Esophagus squamous epithelium (tissue), 5 donors: Measurements from ENCODE around the gene CLEC9A. TPM values are rescaled to one million over a fixed set of nuclear protein-coding genes. Genes with fewer than 3 reads are reported as not detected.

Experiments used
- DNase-seq: peaks from one replicate; lab custom pipeline; 2025; lab: John Stamatoyannopoulos, UW
- H3K27ac ChIP-seq, 4 donors: fragments of 200-600 bp; sonication (generic); one replicate each; pipeline ENCODE4 v1.5.1; 2016 to 2019; ENCODE audit warnings: mild to moderate bottlenecking in 1 of 4
- H3K27me3 ChIP-seq, 4 donors: fragments of 200-600 bp; sonication (generic); 1 replicate in 3 of 4; 2 replicates in 1 of 4; pipeline versions ENCODE4 v1.5.1 to v1.6.0; 2017 to 2021; ENCODE audit warnings: antibody characterized with exemption in 1 of 4
- H3K36me3 ChIP-seq, 3 donors: fragments of 200-600 bp; sonication (generic); one replicate each; pipeline ENCODE4 v1.5.1; 2016 to 2019
- H3K4me1 ChIP-seq, 3 donors: fragments of 200-600 bp; sonication (generic); one replicate each; pipeline ENCODE4 v1.5.1; 2017 to 2019
- H3K4me3 ChIP-seq, 4 donors: fragments of 200-600 bp; sonication (generic); 1 replicate in 3 of 4; 2 replicates in 1 of 4; pipeline ENCODE4 v1.5.1; 2016 to 2019; ENCODE audit warnings: mild to moderate bottlenecking in 2 of 4, moderate library complexity in 1 of 4
- H3K9me3 ChIP-seq, 3 donors: fragments of 200-600 bp; sonication (generic); one replicate each; pipeline ENCODE4 v1.5.1; 2016 to 2019
- POLR2A ChIP-seq, 4 donors: fragments of 450-650 bp; IDR thresholded peaks; one replicate each; pipeline ENCODE4 v1.6.1; 2017; ENCODE audit warnings: antibody characterized with exemption in 4 of 4, mild to moderate bottlenecking in 4 of 4, moderate library complexity in 3 of 4
- WGBS, 2 donors: methylation state at CpG; one replicate each; pipeline ENCODE4 v1.1.5; 2018; 5-methylcytosine and 5-hydroxymethylcytosine counted together
- intact Hi-C: fragments of 100-400 bp; cut with DNase I; formaldehyde crosslinking; loops from one replicate; pipeline ENCODE4 v1.15.0; 2022
- total RNA-seq, 4 donors: library from RNA; depleted of rRNA; stranded (reverse); fragments of >200 nt; gene quantifications; one replicate each; pipeline ENCODE4 v1.1.0, GENCODE V29; 2016
- TF ChIP-seq, protein P1 (sequence below), 6 experiments: fragments of 450-650 bp in 4 of 6; fragments of 200-600 bp in 2 of 6; sonication (generic) in 2 of 6; IDR thresholded peaks; one replicate each; pipeline ENCODE4 v1.5.1; 2016 to 2019; ENCODE audit warnings: antibody characterized with exemption in 6 of 6, mild to moderate bottlenecking in 4 of 6, moderate library complexity in 4 of 6
- donor health status: DM: yes; HTN: yes; CAD: no.

The CLEC9A gene
- total RNA-seq, 4 donors from 2014 or later, result not detected

DNA sequence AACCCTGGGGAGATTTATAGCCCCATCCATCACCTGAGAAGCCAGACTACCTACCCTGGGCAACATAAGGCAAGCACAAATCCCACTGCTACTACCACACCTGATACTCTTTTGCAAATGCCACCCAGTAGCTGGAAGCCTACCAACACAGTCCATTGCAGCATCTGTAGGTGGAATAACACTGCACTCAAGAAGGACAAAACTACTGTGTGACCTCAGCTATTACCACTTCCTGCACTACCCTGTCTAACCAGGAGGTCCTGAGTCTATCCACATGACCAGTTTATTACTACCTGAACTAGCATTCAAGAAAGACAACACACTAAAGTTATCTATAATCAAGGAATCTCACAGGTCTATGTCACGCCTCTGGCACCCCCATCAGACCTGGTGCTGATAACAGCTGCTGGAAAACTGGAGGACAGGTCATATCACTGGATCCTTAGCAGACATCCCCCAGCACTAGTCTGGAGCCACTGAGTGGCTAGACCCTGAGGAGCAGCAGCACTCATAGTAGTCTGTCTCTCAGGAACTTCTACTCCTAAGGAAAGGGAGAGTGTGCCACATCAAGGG is 71.3 kb downstream of the CLEC9A start:
- H3K27ac ChIP-seq, result peak overlapping the region in 3 of 4 donors; percentile 45 to 64 (median 48)
- intact Hi-C loops, result no loop called here
- no peak for DNase-seq
- no peaks in the 10 kb centered on the region for H3K27me3 ChIP-seq
- no peak for TF ChIP-seq POLR2A (IDR thresholded peaks at IDR 0.05)
- TF ChIP-seq, protein P1, sequence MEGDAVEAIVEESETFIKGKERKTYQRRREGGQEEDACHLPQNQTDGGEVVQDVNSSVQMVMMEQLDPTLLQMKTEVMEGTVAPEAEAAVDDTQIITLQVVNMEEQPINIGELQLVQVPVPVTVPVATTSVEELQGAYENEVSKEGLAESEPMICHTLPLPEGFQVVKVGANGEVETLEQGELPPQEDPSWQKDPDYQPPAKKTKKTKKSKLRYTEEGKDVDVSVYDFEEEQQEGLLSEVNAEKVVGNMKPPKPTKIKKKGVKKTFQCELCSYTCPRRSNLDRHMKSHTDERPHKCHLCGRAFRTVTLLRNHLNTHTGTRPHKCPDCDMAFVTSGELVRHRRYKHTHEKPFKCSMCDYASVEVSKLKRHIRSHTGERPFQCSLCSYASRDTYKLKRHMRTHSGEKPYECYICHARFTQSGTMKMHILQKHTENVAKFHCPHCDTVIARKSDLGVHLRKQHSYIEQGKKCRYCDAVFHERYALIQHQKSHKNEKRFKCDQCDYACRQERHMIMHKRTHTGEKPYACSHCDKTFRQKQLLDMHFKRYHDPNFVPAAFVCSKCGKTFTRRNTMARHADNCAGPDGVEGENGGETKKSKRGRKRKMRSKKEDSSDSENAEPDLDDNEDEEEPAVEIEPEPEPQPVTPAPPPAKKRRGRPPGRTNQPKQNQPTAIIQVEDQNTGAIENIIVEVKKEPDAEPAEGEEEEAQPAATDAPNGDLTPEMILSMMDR (IDR thresholded peaks at IDR 0.05), result no peak
- peaks cover 0 to 35% (median 12%) of the 10 kb centered on the region in 3 donors for H3K4me1 ChIP-seq
- no peaks in the 10 kb centered on the region for H3K9me3 ChIP-seq
- no peaks in the 10 kb centered on the region for H3K36me3 ChIP-seq
- no peak overlapping the region for H3K4me3 ChIP-seq
- 100% methylated on average over 1 of the region's 1 CpG for WGBS, 2 donors

DNA sequence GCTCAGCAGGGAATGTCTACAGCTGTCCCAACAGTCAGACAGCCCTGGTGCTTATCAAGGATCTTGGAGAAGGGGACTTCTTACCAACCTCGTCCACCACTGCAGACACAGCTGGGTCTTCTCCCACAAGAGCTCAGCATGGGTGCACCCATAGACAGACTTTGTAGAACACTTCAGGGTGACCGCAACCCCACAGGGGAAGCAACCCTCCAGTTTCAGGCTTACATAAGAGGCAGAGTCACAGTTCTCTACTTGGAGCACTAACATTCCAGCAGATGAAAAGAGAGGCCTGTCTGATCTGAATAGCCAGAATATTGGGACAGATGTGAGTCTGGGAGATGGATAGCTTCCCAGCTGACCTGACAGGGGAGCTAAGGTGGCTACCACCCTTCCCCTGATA is 71.8 kb downstream of the CLEC9A start:
- Histone ChIP-seq H3K4me3 (no peak overlapping the region), H3K36me3 (no peaks in the 10 kb centered on the region), H3K27ac (no peak overlapping the region), H3K27me3 (no peaks in the 10 kb centered on the region), H3K9me3 (no peaks in the 10 kb centered on the region), H3K4me1 (peaks cover 0 to 35% (median 12%) of the 10 kb centered on the region in 3 donors)
- intact Hi-C loops, result no loop called here
- no peak for DNase-seq
- 83% methylated on average over 1 of the region's 2 CpGs; no CpG with 5 or more reads in 1 of the 2 donors for WGBS, 2 donors
- TF ChIP-seq, protein P1 (IDR thresholded peaks at IDR 0.05), result no peak
- no peak for TF ChIP-seq POLR2A (IDR thresholded peaks at IDR 0.05)

DNA sequence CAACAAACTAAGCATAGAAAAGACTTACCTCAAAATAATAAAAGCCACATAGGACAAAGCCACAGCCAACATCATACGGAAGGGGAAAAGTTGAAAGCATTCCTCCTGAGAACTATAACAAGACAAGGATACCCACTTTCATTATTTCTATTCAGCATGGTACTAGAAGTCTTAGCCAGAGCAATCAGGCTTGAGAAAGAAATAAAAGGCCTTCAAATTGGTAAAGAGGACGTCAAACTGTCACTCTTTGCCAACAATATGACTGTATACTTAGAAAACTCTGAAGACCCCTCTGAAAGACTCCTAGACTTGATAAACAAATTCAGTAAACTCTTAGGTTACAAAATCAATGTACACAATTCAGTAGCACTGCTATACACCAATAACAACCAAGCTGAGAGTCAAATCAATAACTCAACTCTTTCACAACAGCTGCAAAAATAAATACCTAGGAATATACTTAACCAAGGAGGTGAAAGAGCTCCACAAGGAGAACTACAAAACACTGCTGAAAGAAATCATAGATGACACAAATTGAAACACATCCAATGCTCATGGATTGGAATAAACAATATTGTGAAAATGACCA is 79.9 kb downstream of the CLEC9A start:
- H3K4me3 ChIP-seq, result no peak overlapping the region
- H3K27ac ChIP-seq, result no peak overlapping the region
- no peaks in the 10 kb centered on the region for H3K36me3 ChIP-seq
- no peaks in the 10 kb centered on the region for H3K27me3 ChIP-seq
- intact Hi-C loops, result no loop called here
- DNase-seq, result no peak
- no peak for TF ChIP-seq POLR2A (IDR thresholded peaks at IDR 0.05)
- TF ChIP-seq, protein P1 (IDR thresholded peaks at IDR 0.05), result no peak
- H3K4me1 ChIP-seq, result no peaks in the 10 kb centered on the region
- 82 to 83% methylated on average over 2 of the region's 2 CpGs for WGBS, 2 donors
- H3K9me3 ChIP-seq, result no peaks in the 10 kb centered on the region

DNA sequence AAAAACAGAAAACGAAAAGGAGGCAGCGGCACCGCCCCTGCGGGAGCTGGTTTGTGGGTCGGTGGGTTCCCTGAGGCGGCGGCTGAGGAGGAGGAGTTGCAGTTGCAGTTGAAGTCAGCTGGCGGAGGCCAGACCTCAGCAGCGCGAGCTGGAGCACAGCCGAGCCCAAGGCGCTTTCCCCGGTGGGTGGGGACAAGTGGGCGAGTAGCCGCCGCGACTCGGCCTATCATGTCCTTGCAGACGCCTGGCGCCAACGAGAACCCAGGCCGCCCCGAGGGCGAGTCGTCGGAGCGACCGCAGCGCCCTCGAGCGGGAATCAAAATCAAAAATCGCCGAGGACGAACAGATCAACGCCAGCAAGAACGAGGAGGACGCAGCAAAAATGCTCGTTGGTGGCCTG is 81.0 kb downstream of the CLEC9A start:
- Histone ChIP-seq H3K27me3 (no peaks in the 10 kb centered on the region), H3K4me3 (no peak overlapping the region), H3K27ac (no peak overlapping the region), H3K9me3 (no peaks in the 10 kb centered on the region), H3K36me3 (no peaks in the 10 kb centered on the region), H3K4me1 (no peaks in the 10 kb centered on the region)
- 90 to 91% methylated on average over 26 to 37 of the region's 38 CpGs for WGBS, 2 donors
- DNase-seq, result no peak
- intact Hi-C loops, result no loop called here
- TF ChIP-seq, protein P1 (IDR thresholded peaks at IDR 0.05), result no peak
- no peak for TF ChIP-seq POLR2A (IDR thresholded peaks at IDR 0.05)

DNA sequence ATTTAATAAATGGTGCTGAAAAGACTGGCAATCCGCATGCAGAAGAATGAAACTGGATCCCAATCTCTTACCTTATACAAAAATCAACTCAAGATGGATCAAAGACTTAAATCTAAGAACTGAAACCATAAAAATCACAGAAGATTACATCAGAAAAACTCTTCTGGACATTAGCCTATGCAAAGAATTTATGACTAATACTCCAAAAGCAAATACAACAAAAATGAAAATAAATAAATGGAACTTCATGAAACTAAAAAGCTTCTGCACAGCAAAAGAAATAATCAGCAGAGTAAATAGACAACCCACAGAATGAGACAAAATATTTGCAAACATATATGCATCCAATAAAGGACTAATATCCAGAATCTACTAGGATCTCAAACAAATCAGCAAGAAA is 82.6 kb downstream of the CLEC9A start:
- Histone ChIP-seq H3K9me3 (no peaks in the 10 kb centered on the region), H3K4me1 (no peaks in the 10 kb centered on the region), H3K27ac (no peak overlapping the region), H3K27me3 (no peaks in the 10 kb centered on the region), H3K36me3 (no peaks in the 10 kb centered on the region), H3K4me3 (no peak overlapping the region)
- no peak for TF ChIP-seq POLR2A (IDR thresholded peaks at IDR 0.05)
- TF ChIP-seq, protein P1 (IDR thresholded peaks at IDR 0.05), result no peak
- DNase-seq, result no peak
- 74 to 77% methylated on average over 1 of the region's 1 CpG for WGBS, 2 donors
- intact Hi-C loops, result no loop called here
